ENCODE data around the gene PCMTD2. TPM values are rescaled to one million over a fixed set of nuclear protein-coding genes. Genes with fewer than 3 reads are reported as not detected.

Gene PCMTD2
- total RNA-seq, 1 experiment from 2014 or later: 50.9 TPM

GRCh38 chr20:64279826-64280459 lies 24.4 kb downstream of the PCMTD2 start:
- peaks cover 55% of the 10 kb centered on the region for H3K9me3 Mint-ChIP-seq
- no peak for ATAC-seq
- H3K36me3 Mint-ChIP-seq: peaks cover 34% of the 10 kb centered on the region
- POLR2A ChIA-PET: no interaction called here
- H3K4me1 Mint-ChIP-seq: no peaks in the 10 kb centered on the region
- no peak overlapping the region for H3K4me3 Mint-ChIP-seq
- CTCF ChIA-PET: no interaction called here
- H3K27ac Mint-ChIP-seq: no peak overlapping the region
- H3K27me3 Mint-ChIP-seq (ENCODE audit: low read depth): peaks cover 7% of the 10 kb centered on the region; the same call in 1 of the 2 replicates
- TF ChIP-seq, protein P1, sequence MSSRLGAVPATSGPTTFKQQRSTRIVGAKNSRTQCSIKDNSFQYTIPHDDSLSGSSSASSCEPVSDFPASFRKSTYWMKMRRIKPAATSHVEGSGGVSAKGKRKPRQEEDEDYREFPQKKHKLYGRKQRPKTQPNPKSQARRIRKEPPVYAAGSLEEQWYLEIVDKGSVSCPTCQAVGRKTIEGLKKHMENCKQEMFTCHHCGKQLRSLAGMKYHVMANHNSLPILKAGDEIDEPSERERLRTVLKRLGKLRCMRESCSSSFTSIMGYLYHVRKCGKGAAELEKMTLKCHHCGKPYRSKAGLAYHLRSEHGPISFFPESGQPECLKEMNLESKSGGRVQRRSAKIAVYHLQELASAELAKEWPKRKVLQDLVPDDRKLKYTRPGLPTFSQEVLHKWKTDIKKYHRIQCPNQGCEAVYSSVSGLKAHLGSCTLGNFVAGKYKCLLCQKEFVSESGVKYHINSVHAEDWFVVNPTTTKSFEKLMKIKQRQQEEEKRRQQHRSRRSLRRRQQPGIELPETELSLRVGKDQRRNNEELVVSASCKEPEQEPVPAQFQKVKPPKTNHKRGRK (CRISPR knock-in tag; IDR thresholded peaks at IDR 0.05; ENCODE audit: borderline replicate concordance): no peak
- TF ChIP-seq MAX (CRISPR knock-in tag; IDR thresholded peaks at IDR 0.05) (no peak), GRHL2 (CRISPR knock-in tag; IDR thresholded peaks at IDR 0.05; ENCODE audit: insufficient replicate concordance, severe bottlenecking) (no peak), EMX1 (CRISPR knock-in tag; IDR thresholded peaks at IDR 0.05) (no peak), SP1 (CRISPR knock-in tag; conservative IDR thresholded peaks at IDR 0.05) (no peak), ZNF138 (CRISPR knock-in tag; conservative IDR thresholded peaks at IDR 0.05) (no peak), ZNF121 (CRISPR knock-in tag; IDR thresholded peaks at IDR 0.05) (no peak), ZNF416 (CRISPR knock-in tag; IDR thresholded peaks at IDR 0.05) (no peak), STAT6 (CRISPR knock-in tag; conservative IDR thresholded peaks at IDR 0.05; ENCODE audit: low read depth) (no peak), OVOL2 (CRISPR knock-in tag; IDR thresholded peaks at IDR 0.05; ENCODE audit: borderline replicate concordance) (no peak), ARID4B (CRISPR knock-in tag; IDR thresholded peaks at IDR 0.05; ENCODE audit: borderline replicate concordance) (no peak), CBFB (CRISPR knock-in tag; IDR thresholded peaks at IDR 0.05; ENCODE audit: low read depth) (no peak), E2F5 (CRISPR knock-in tag; IDR thresholded peaks at IDR 0.05) (no peak), ZNF317 (CRISPR knock-in tag; IDR thresholded peaks at IDR 0.05; ENCODE audit: borderline replicate concordance, low read depth) (no peak), MYBL2 (CRISPR knock-in tag; IDR thresholded peaks at IDR 0.05) (no peak), IRF1 (CRISPR knock-in tag; IDR thresholded peaks at IDR 0.05) (no peak)
- no peak for DNase-seq (ENCODE audit: low spot score)

All from WTC11 (cell line).